Activated CD4-positive, alpha-beta T cell treated with anti-CD3 and anti-CD28 coated beads for 24 hours (primary cell): ENCODE data around the gene EFHC1.

Experiments used
- DNase-seq, 2 donors: peaks; one replicate each; pipeline ENCODE4 v3.0.0-alpha.2; 2020; ENCODE audit warnings: low read depth in 2 of 2

EFHC1 gene

GRCh38 chr6:52554684-52555280, 134.6 kb downstream of the EFHC1 start:
- no peak for DNase-seq

- DNase-seq: no peak
Measured at GRCh38 chr6:52555518-52556233, 135.5 kb downstream of the EFHC1 start.

DNA sequence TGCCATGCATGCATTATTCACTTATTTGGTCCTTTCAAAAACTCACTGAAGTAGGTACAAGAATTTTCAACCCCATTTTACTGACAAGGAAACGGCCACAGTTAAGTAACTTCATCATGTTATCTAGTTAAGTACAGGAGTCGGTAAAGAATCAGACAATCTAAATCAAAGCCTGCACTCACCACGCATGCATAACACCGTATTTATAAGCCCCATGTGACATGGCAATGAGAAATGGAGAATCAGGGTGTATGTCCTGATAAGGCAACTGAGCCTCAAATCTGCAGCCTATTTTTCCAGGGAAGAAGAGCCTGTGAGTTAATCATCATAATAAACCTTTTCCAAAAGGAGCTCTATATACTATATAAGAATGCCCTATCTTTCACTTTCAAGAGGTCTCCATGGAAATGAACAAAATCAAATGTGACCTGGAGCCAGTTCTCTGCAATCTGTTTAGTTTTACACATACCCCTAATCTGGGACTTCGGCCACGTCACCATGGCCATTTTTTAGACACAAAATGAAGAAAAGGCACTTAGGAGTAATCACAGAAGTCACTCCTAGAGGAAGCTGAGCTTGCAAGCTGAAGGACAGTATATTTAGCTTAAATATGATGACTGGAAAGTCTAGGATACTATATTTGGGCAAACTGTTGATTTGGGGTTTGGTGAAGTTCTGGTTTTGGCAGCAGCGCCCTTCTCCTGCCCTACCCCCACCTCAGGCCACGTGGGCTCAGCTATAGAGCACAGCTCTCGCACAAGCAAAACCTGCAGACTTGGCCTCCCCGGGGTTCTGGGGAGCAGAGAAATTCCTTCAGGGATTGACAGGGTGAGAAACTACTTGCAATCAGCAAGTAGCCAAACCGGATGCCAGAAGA, 137.5 kb downstream of the EFHC1 start:
- no peak for DNase-seq

- DNase-seq: no peak
Measured at GRCh38 chr6:52558266-52559000, 138.3 kb downstream of the EFHC1 start.

DNA sequence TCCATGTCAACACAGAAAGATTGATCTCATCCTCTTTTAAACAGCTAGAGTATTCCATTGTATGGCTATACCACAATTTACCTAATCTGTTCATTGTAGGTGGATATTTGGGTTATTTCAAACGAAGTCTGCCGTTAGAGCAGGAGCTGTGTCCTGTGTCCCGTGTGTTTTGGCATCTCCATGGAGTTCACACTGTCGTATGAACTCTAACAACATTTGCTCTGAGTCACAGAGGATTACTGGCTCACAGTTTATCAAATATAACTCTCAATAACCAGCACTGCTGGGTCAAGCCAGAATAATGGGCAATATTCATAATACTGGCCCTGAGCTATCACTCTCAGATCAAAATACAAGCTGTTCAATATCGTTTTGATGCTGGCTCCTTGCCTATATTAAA, 140.3 kb downstream of the EFHC1 start:
- DNase-seq: no peak

DNA sequence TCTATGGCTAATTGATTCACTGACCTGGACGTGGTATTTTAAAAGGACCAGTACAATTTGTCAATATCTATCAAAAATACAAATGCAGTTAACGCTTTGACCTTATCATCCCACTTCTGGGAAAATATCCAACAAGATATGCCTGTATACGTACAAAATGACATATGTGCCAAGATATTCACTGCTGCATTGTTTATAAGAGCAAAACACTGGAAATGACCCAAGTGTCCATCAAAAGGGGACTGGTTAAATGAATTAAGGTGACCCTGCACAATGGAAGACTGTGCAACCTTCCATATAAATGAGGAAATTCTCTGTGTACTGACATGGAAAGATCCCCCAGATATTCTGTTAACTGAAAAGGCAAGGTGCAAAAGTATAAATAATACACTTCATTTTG, 142.8 kb downstream of the EFHC1 start:
- no peak for DNase-seq

- no peak for DNase-seq
Measured at GRCh38 chr6:52564856-52565255, 144.7 kb downstream of the EFHC1 start.

DNA sequence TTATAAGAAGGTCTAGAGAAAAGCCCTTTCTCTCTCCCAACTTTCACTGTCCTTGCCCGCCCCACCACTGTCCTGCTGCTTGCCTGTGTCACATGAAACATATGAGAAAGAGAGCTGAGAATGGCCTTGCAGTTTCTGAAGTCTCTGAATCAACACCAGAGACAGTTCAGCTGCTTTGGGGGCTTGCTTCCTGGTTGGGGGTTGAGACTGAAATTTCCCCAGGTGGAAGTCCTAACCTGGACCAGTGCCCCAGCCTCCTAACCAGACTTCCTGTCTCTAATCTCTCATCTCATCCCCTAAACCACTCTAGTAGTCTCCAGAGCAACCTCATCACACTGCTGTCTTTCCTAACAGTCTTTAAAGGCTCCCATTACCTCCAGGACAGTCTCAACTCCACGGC, 146.1 kb downstream of the EFHC1 start:
- no peak for DNase-seq

- DNase-seq: no peak
Measured at GRCh38 chr6:52566853-52567279, 146.7 kb downstream of the EFHC1 start.

- no peak for DNase-seq
Measured at GRCh38 chr6:52568320-52568719, 148.2 kb downstream of the EFHC1 start.

DNA sequence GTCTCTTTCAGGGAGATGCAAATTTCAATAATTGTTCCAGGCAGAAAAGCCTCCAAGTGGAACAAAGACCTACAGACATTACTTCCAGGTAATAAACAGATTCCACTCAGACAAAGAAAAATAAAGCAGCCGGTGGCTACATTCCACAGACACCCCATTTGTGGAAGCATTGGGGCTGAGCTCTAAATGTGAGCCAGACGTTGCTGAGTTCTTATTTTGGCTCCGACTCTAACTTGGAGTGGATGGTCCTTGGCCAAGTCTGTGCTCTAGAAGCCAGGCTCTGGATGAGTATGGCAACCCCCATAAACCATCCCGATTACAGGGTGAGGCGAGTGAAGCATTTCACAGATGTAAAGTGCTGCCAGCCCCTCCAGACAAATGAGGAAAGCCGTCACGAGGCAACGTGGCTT, 150.2 kb downstream of the EFHC1 start:
- DNase-seq: no peak

DNA sequence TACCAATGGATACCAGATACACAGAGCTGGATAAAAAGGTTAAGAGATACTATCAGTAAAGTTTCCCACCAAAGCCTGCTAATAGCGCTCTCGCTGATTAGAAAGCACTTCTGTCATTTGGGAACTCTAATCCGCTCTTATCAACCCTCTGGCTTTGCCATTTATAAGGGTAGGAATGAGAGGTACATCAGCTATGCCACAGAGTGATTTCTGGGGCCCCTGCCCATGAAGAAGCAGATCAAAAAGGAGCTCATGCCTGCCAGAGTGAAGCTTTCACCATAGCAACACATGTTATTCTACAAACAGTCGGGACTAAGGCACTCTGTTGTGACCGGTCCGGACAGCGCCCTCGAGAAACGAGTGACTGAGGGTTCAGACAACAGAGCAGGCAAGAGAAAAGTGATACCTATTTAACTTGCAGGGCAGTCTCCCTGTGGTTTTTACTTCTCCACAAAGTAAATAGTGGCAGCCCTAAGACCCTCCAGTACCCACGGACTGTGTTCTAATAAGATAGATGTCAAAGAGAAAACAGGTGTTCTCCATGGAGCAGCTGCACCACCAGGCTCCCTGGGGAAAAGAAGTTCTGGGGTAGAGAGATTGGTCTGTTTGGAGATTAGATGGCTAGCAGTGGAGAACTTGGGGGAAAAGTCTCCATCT, 151.1 kb downstream of the EFHC1 start:
- DNase-seq: no peak

DNA sequence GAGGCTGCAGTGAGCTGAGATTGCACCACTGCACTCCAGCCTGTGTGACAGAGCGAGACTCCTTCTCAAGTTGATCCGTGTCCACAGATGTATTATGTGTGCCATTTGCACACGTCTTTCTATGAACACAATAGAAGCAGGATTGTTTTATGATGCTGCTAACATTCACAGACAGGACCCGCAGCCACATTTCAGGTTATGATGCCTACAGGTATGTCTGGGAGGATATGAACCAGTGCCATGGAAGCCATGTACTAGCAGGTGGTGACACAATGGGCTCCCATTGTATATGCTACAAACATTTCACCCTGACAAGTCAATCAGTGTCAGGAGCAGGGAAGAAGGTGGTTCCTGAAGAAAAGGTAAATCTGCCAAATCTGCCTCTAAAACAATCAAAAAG, 152.4 kb downstream of the EFHC1 start:
- DNase-seq: no peak

- no peak for DNase-seq
Measured at GRCh38 chr6:52573295-52573694, 153.2 kb downstream of the EFHC1 start.
